ENCODE data around the gene BCL10. TPM values are rescaled to one million over a fixed set of nuclear protein-coding genes. Genes with fewer than 3 reads are reported as not detected.

BCL10 gene
- total and polyA plus RNA-seq, 2 of the 13 experiments (the other 11 are each of a cell fraction or from before 2014, with no cell fraction given): 3.7 to 14.1 TPM

DNA sequence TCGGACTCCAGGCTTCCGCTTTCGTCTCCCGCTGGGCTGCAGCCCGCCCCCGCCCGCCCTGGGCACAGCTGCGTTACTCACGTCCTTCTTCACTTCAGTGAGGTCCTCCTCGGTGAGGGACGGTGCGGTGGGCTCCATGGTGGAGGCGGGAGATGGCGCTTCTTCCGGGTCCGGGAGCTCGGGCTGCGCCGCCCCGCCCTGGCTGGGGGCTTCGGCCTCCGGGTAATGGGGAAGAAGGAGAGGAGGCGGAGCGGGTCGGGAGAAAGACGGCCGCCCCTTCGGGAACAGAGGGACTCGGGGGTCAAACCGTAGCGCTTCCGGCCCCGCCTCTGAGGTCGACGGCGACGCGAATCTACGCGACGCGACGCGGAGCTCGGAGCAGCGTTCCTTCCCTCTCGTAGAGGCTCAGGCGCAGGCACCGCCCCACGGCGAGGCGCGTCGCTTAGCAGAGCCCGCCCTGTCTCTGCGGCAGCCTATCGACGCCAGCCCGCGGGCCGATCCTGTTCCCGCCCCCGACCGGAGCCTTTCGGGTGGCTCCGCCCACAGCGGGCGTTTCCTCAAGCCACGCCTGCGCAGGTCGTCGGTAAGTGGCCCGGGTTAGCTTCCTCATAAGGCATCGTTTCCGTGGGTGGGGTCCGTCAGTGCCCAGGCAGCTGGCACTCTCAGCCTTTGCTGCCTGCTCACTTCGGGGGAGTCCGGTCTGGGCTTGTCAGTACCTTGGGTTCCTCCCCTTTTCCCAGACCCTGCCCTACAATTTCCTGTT is at the start of gene BCL10 (continued):
- TF ChIP-seq, protein P1, sequence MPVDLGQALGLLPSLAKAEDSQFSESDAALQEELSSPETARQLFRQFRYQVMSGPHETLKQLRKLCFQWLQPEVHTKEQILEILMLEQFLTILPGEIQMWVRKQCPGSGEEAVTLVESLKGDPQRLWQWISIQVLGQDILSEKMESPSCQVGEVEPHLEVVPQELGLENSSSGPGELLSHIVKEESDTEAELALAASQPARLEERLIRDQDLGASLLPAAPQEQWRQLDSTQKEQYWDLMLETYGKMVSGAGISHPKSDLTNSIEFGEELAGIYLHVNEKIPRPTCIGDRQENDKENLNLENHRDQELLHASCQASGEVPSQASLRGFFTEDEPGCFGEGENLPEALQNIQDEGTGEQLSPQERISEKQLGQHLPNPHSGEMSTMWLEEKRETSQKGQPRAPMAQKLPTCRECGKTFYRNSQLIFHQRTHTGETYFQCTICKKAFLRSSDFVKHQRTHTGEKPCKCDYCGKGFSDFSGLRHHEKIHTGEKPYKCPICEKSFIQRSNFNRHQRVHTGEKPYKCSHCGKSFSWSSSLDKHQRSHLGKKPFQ (CRISPR knock-in tag; IDR thresholded peaks at IDR 0.05; ENCODE audit: insufficient replicate concordance): no peak
- TF ChIP-seq NFIB (CRISPR knock-in tag; IDR thresholded peaks at IDR 0.05; ENCODE audit: borderline replicate concordance): no peak
- no peak; the same call in 1 of the 2 replicates for TF ChIP-seq ZNF816 (CRISPR knock-in tag; IDR thresholded peaks at IDR 0.05; ENCODE audit: borderline replicate concordance)
- peak; percentile 73; the same call in 1 of the 2 replicates for TF ChIP-seq POLR2AphosphoS5 (IDR thresholded peaks at IDR 0.05; ENCODE audit: low read depth, low read length)
- TF ChIP-seq ZNF768 (CRISPR knock-in tag; IDR thresholded peaks at IDR 0.05): peak; percentile 44; the same call in 1 of the 2 replicates
- TF ChIP-seq NRL (CRISPR knock-in tag; IDR thresholded peaks at IDR 0.05; ENCODE audit: borderline replicate concordance): 0 out of 2 replicates have a peak, but pooled peaks have one; percentile 36
- TF ChIP-seq RELA (CRISPR knock-in tag; IDR thresholded peaks at IDR 0.05): no peak
- no peak for TF ChIP-seq BHLHE40 (IDR thresholded peaks at IDR 0.05; ENCODE audit: low read length)
- TF ChIP-seq, protein P2, sequence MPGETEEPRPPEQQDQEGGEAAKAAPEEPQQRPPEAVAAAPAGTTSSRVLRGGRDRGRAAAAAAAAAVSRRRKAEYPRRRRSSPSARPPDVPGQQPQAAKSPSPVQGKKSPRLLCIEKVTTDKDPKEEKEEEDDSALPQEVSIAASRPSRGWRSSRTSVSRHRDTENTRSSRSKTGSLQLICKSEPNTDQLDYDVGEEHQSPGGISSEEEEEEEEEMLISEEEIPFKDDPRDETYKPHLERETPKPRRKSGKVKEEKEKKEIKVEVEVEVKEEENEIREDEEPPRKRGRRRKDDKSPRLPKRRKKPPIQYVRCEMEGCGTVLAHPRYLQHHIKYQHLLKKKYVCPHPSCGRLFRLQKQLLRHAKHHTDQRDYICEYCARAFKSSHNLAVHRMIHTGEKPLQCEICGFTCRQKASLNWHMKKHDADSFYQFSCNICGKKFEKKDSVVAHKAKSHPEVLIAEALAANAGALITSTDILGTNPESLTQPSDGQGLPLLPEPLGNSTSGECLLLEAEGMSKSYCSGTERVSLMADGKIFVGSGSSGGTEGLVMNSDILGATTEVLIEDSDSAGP (CRISPR knock-in tag; IDR thresholded peaks at IDR 0.05; ENCODE audit: borderline replicate concordance): peak; percentile 87
- TF ChIP-seq MIER2 (CRISPR knock-in tag; IDR thresholded peaks at IDR 0.05): no peak
- TF ChIP-seq TRIM24 (CRISPR knock-in tag; IDR thresholded peaks at IDR 0.05): no peak
- TF ChIP-seq, protein P3, sequence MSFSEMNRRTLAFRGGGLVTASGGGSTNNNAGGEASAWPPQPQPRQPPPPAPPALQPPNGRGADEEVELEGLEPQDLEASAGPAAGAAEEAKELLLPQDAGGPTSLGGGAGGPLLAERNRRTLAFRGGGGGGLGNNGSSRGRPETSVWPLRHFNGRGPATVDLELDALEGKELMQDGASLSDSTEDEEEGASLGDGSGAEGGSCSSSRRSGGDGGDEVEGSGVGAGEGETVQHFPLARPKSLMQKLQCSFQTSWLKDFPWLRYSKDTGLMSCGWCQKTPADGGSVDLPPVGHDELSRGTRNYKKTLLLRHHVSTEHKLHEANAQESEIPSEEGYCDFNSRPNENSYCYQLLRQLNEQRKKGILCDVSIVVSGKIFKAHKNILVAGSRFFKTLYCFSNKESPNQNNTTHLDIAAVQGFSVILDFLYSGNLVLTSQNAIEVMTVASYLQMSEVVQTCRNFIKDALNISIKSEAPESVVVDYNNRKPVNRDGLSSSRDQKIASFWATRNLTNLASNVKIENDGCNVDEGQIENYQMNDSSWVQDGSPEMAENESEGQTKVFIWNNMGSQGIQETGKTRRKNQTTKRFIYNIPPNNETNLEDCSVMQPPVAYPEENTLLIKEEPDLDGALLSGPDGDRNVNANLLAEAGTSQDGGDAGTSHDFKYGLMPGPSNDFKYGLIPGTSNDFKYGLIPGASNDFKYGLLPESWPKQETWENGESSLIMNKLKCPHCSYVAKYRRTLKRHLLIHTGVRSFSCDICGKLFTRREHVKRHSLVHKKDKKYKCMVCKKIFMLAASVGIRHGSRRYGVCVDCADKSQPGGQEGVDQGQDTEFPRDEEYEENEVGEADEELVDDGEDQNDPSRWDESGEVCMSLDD (CRISPR knock-in tag; IDR thresholded peaks at IDR 0.05; ENCODE audit: borderline replicate concordance): no peak
- TF ChIP-seq KLF16 (CRISPR knock-in tag; IDR thresholded peaks at IDR 0.05): no peak
- peak; percentile 63 for TF ChIP-seq MED1 (CRISPR knock-in tag; IDR thresholded peaks at IDR 0.05)
- no peak for TF ChIP-seq NFRKB (IDR thresholded peaks at IDR 0.05)
- peak; percentile 51; the same call in 1 of the 2 replicates for TF ChIP-seq ZNF556 (CRISPR knock-in tag; IDR thresholded peaks at IDR 0.05; ENCODE audit: borderline replicate concordance)
- no peak for TF ChIP-seq CBX5 (CRISPR knock-in tag; IDR thresholded peaks at IDR 0.05; ENCODE audit: borderline replicate concordance)
- TF ChIP-seq, protein P4, sequence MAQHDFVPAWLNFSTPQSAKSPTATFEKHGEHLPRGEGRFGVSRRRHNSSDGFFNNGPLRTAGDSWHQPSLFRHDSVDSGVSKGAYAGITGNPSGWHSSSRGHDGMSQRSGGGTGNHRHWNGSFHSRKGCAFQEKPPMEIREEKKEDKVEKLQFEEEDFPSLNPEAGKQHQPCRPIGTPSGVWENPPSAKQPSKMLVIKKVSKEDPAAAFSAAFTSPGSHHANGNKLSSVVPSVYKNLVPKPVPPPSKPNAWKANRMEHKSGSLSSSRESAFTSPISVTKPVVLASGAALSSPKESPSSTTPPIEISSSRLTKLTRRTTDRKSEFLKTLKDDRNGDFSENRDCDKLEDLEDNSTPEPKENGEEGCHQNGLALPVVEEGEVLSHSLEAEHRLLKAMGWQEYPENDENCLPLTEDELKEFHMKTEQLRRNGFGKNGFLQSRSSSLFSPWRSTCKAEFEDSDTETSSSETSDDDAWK (CRISPR knock-in tag; IDR thresholded peaks at IDR 0.05): no peak
- TF ChIP-seq ZNF230 (CRISPR knock-in tag; IDR thresholded peaks at IDR 0.05): 0 out of 2 replicates have a peak, but pooled peaks have one; percentile 73
- peak; percentile 57 for TF ChIP-seq PTBP1 (IDR thresholded peaks at IDR 0.05; ENCODE audit: low read depth, low read length, poor library complexity, severe bottlenecking)
- TF ChIP-seq ZNF781 (CRISPR knock-in tag; IDR thresholded peaks at IDR 0.05; ENCODE audit: borderline replicate concordance, not compliant biosample characterization): peak; percentile 42
